ENCODE measurements around the gene AAMDC. TPM values are rescaled to one million over a fixed set of nuclear protein-coding genes. Genes with fewer than 3 reads are reported as not detected.
"Not testable (repeated sequence)": the region's sequence is repeated elsewhere in the genome, so short reads cannot be mapped to it uniquely, and the experiment has no call there.

AAMDC gene
- total RNA-seq, 2 donors from 2014 or later: 6.9 to 25.9 TPM

- TF ChIP-seq, protein P1, sequence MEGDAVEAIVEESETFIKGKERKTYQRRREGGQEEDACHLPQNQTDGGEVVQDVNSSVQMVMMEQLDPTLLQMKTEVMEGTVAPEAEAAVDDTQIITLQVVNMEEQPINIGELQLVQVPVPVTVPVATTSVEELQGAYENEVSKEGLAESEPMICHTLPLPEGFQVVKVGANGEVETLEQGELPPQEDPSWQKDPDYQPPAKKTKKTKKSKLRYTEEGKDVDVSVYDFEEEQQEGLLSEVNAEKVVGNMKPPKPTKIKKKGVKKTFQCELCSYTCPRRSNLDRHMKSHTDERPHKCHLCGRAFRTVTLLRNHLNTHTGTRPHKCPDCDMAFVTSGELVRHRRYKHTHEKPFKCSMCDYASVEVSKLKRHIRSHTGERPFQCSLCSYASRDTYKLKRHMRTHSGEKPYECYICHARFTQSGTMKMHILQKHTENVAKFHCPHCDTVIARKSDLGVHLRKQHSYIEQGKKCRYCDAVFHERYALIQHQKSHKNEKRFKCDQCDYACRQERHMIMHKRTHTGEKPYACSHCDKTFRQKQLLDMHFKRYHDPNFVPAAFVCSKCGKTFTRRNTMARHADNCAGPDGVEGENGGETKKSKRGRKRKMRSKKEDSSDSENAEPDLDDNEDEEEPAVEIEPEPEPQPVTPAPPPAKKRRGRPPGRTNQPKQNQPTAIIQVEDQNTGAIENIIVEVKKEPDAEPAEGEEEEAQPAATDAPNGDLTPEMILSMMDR (IDR thresholded peaks at IDR 0.05): no peak
- TF ChIP-seq POLR2A (IDR thresholded peaks at IDR 0.05): no peak
- Histone ChIP-seq H3K9me3 (no peaks in the 10 kb centered on the region), H3K27me3 (no peaks in the 10 kb centered on the region), H3K36me3 (replicated peaks in 1 of 2; ENCODE audit: insufficient read depth in 1 of 2, low read depth in 2 of 2) (no peaks in the 10 kb centered on the region), H3K4me1 (peaks cover 17% of the 10 kb centered on the region), H3K27ac (no peak overlapping the region), H3K4me3 (no peak overlapping the region)
- intact Hi-C loops (cut with DNase I): no loop called here
- no peak for ATAC-seq
- WGBS, 2 donors: 76 to 77% methylated on average over 1 of the region's 1 CpG
- no peak for DNase-seq
Measured at GRCh38 chr11:77815459-77815858, 5.5 kb upstream of the AAMDC start.

DNA sequence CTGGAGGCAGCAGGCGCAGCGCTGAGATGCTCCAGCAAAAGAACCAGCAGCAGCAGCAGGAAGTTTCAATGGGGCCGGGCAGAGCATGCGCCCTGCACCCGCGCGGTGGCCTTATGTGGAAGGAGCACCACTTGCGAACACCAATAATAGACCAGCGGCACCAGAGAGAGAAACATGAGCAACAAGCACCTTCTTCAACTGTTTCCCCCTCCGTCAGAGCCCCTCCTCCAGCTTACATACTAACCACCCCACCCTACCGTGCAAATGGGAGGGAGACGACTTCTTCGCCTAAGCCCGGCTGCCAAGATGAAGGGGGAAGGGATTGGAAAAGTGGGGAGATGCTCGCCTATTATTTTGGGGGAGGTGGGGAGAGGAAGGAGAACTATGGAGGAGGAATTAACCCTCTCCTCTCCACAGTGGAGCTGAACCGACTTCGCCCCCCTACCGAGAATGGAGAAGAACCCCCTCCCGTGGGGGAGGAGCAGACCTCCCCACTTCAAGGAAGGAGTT is 1.5 kb upstream of the AAMDC start:
- peak overlapping the region; percentile 84 to 100 for H3K4me3 ChIP-seq
- intact Hi-C loops (cut with DNase I): no loop called here
- no peaks in the 10 kb centered on the region for H3K27me3 ChIP-seq
- H3K9me3 ChIP-seq: no peaks in the 10 kb centered on the region
- TF ChIP-seq, protein P1 (IDR thresholded peaks at IDR 0.05): peak in 4 of 7 experiments; percentile 30 to 44 (median 31)
- TF ChIP-seq POLR2A (IDR thresholded peaks at IDR 0.05): peak in 2 of 3 donors; percentile 55 to 66
- H3K27ac ChIP-seq: peak overlapping the region; percentile 56 to 92 (median 84)
- ATAC-seq: peak; percentile 19
- DNase-seq: peak; percentile 76 to 87 (median 83)
- H3K36me3 ChIP-seq (replicated peaks in 1 of 2; ENCODE audit: insufficient read depth in 1 of 2, low read depth in 2 of 2): no peaks in the 10 kb centered on the region
- peaks cover 46% of the 10 kb centered on the region for H3K4me1 ChIP-seq
- 0% methylated on average over 18 to 19 of the region's 19 CpGs for WGBS, 2 donors

- Histone ChIP-seq H3K36me3 (replicated peaks in 1 of 2; ENCODE audit: insufficient read depth in 1 of 2, low read depth in 2 of 2) (no peaks in the 10 kb centered on the region), H3K4me3 (peak overlapping the region; percentile 84 to 100), H3K4me1 (peaks cover 47% of the 10 kb centered on the region), H3K27ac (peak overlapping the region; percentile 56 to 92 (median 84)), H3K27me3 (no peaks in the 10 kb centered on the region), H3K9me3 (no peaks in the 10 kb centered on the region)
- intact Hi-C loops (cut with DNase I): no loop called here
- peak; percentile 29 to 46 (median 37) for DNase-seq
- TF ChIP-seq, protein P1 (IDR thresholded peaks at IDR 0.05): no peak
- no peak for TF ChIP-seq POLR2A (IDR thresholded peaks at IDR 0.05)
- ATAC-seq: peak; percentile 0
- 0 to 2% methylated on average over 9 to 55 of the region's 55 CpGs for WGBS, 2 donors
Measured at GRCh38 chr11:77819921-77820564, 901 bp upstream of the AAMDC start.

GRCh38 chr11:77821349-77821851 is 456 bp downstream of the AAMDC start:
- WGBS, 2 donors: 0% methylated on average over 16 of the region's 16 CpGs
- intact Hi-C loops (cut with DNase I): no loop called here
- peaks cover 47% of the 10 kb centered on the region for H3K4me1 ChIP-seq
- H3K27me3 ChIP-seq: no peaks in the 10 kb centered on the region
- H3K36me3 ChIP-seq (replicated peaks in 1 of 2; ENCODE audit: insufficient read depth in 1 of 2, low read depth in 2 of 2): no peaks in the 10 kb centered on the region
- DNase-seq: peak; percentile 8 to 26 (median 14)
- peak overlapping the region; percentile 14 to 92 (median 76) for H3K27ac ChIP-seq
- H3K9me3 ChIP-seq: no peaks in the 10 kb centered on the region
- TF ChIP-seq POLR2A (IDR thresholded peaks at IDR 0.05): no peak
- TF ChIP-seq, protein P1 (IDR thresholded peaks at IDR 0.05): no peak
- peak; percentile 4 for ATAC-seq
- peak overlapping the region; percentile 39 to 100 for H3K4me3 ChIP-seq

DNA sequence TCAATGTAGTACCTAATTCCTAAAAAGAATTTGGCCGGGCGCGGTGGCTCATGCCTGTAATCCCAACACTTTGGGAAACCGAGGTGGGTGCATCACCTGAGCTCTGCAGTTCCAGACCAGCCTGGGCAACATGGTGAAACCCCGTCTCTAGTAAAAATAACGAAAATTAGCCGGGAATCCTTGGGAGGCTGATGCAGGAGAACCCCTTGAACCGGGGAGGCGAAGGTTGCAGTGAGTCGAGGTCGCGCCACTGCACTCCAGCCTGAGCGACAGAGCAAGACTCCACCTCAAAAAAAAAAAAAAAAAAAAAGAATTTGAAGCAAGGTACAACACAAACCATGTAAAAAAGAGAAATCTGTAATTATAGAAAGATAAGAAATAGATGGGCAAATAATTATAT is 1.2 kb downstream of the AAMDC start:
- H3K9me3 ChIP-seq; H3K36me3 ChIP-seq (replicated peaks in 1 of 2; ENCODE audit: insufficient read depth in 1 of 2, low read depth in 2 of 2); DNase-seq; intact Hi-C loops (cut with DNase I); H3K27me3 ChIP-seq; ATAC-seq: not testable (repeated sequence)
- Histone ChIP-seq H3K27ac (peak overlapping the region in 1 of 4 donors; percentile 92), H3K4me3 (peak overlapping the region in 1 of 2 donors; percentile 39), H3K4me1 (peaks cover 47% of the 10 kb centered on the region)
- 60 to 73% methylated on average over 13 of the region's 13 CpGs for WGBS, 2 donors

Data from body of pancreas (tissue), 4 donors.